H1 (cell line): ENCODE data around the gene POU2F1. TPM values are rescaled to one million over a fixed set of nuclear protein-coding genes. Genes with fewer than 3 reads are reported as not detected.

Experiments used
- CTCF ChIA-PET: fragments of 300-600 bp; sonication (Branson Sonifier 250); formaldehyde crosslinking; loops from one replicate; lab custom pipeline; 2021; ENCODE audit not compliant: partially characterized antibody; lab: Charles Lee
- POLR2A ChIA-PET: fragments of 300-600 bp; sonication (Branson Sonifier 250); formaldehyde crosslinking; loops from one replicate; lab custom pipeline; 2021; ENCODE audit warnings: inconsistent platforms; ENCODE audit not compliant: partially characterized antibody; lab: Charles Lee
- DNase-seq, 2 experiments: peaks; one replicate each; pipeline versions ENCODE4 v3.0.0 to v3.0.0-alpha.2; 2010 to 2022; ENCODE audit warnings: low spot score in 2 of 2, low read depth in 1 of 2, mixed read lengths in 1 of 2
- FAIRE-seq: peaks from 2 replicates; lab custom pipeline; 2011; peaks lifted over from hg19 to GRCh38; lab: Jason Lieb, UNC
- H2AFZ ChIP-seq: 2 replicates; pipeline ENCODE4 v1.8.1; 2012; ENCODE audit warnings: low read length, inconsistent platforms
- H2AK5ac ChIP-seq: 2 replicates; pipeline ENCODE4 v1.6.1; 2013; ENCODE audit warnings: low read depth, low read length
- H2BK120ac ChIP-seq: replicated peaks from 2 replicates; pipeline ENCODE3; 2013; ENCODE audit warnings: low read depth, low read length, inconsistent platforms
- H2BK12ac ChIP-seq: 2 replicates; pipeline ENCODE4 v1.6.1; 2013; ENCODE audit warnings: low read depth, low read length
- H2BK15ac ChIP-seq: 2 replicates; pipeline ENCODE4 v1.6.1; 2013; ENCODE audit warnings: low read length
- H2BK20ac ChIP-seq: 2 replicates; pipeline ENCODE4 v1.6.1; 2013; ENCODE audit warnings: low read length
- H2BK5ac ChIP-seq: 2 replicates; pipeline ENCODE4 v1.6.1; 2013; ENCODE audit warnings: low read depth, low read length
- H3K14ac ChIP-seq: 2 replicates; pipeline ENCODE4 v1.6.1; 2013; ENCODE audit warnings: inconsistent platforms; ENCODE audit not compliant: insufficient read length
- H3K18ac ChIP-seq: 2 replicates; pipeline ENCODE4 v1.6.1; 2013; ENCODE audit warnings: low read length; ENCODE audit errors: extremely low read depth
- H3K23ac ChIP-seq: 2 replicates; pipeline ENCODE4 v1.6.1; 2013; ENCODE audit warnings: inconsistent platforms; ENCODE audit not compliant: insufficient read length
- H3K23me2 ChIP-seq: 2 replicates; pipeline ENCODE4 v1.6.1; 2013; ENCODE audit warnings: low read depth, low read length
- H3K27ac ChIP-seq: 2 replicates; pipeline ENCODE4 v1.6.1; 2011; ENCODE audit warnings: low read depth, low read length, inconsistent platforms
- H3K27me3 ChIP-seq, 4 experiments: replicated peaks in 1 of 4; 1 replicate in 1 of 4; 2 replicates in 3 of 4; pipeline versions ENCODE4 v1.6.1 to v1.8.1; 2011 to 2013; ENCODE audit warnings: low read length in 3 of 4, mild to moderate bottlenecking in 3 of 4, inconsistent platforms in 2 of 4, mixed read lengths in 2 of 4, moderate library complexity in 1 of 4; ENCODE audit not compliant: control insufficient read depth in 3 of 4, insufficient read depth in 3 of 4; ENCODE audit errors: extremely low read depth in 1 of 4
- H3K36me3 ChIP-seq, 4 experiments: 2 replicates each; pipeline versions ENCODE4 v1.6.1 to v1.8.1; 2011 to 2013; ENCODE audit warnings: mild to moderate bottlenecking in 4 of 4, low read length in 3 of 4, moderate library complexity in 2 of 4, control low read depth in 1 of 4, inconsistent platforms in 1 of 4; ENCODE audit not compliant: insufficient read depth in 4 of 4, control insufficient read depth in 2 of 4
- H3K4ac ChIP-seq: replicated peaks from 2 replicates; pipeline ENCODE3; 2013; ENCODE audit warnings: low read length, low read depth, mixed read lengths, inconsistent platforms; ENCODE audit not compliant: insufficient read length
- H3K4me1 ChIP-seq, 4 experiments: replicated peaks in 1 of 4; 1 replicate in 1 of 4; 2 replicates in 3 of 4; pipeline versions ENCODE4 v1.6.1 to v1.8.1; 2011 to 2013; ENCODE audit warnings: low read length in 3 of 4, inconsistent platforms in 2 of 4, mixed read lengths in 1 of 4; ENCODE audit not compliant: insufficient read depth in 4 of 4, control insufficient read depth in 3 of 4
- H3K4me2 ChIP-seq, 2 experiments: 2 replicates each; pipeline versions ENCODE4 v1.6.1 to v1.8.1; 2011 to 2013; ENCODE audit warnings: low read depth in 2 of 2, low read length in 2 of 2, control low read depth in 1 of 2, inconsistent platforms in 1 of 2, mild to moderate bottlenecking in 1 of 2; ENCODE audit not compliant: insufficient read depth in 1 of 2
- H3K4me3 ChIP-seq, 4 experiments: fragments of 200-600, 300-600 bp in 1 of 4; sonication (generic), shearing (Covaris generic), sonication (Bioruptor Twin) in 1 of 4; 2 replicates each; pipeline versions ENCODE4 v1.5.1 to v1.8.1; 2011 to 2016; ENCODE audit warnings: low read length in 4 of 4, low read depth in 3 of 4, control low read depth in 2 of 4, inconsistent platforms in 2 of 4, mild to moderate bottlenecking in 2 of 4, mixed read lengths in 1 of 4, moderate library complexity in 1 of 4; ENCODE audit not compliant: insufficient read depth in 2 of 4; ENCODE audit errors: extremely low read depth in 1 of 4
- H3K56ac ChIP-seq: replicated peaks from 2 replicates; pipeline ENCODE3; 2013; ENCODE audit warnings: low read depth, mild to moderate bottlenecking, mixed read lengths, low read length, inconsistent platforms; ENCODE audit not compliant: insufficient read length
- H3K79me1 ChIP-seq: 2 replicates; pipeline ENCODE4 v1.6.1; 2013; ENCODE audit warnings: low read depth, low read length, control low read depth
- H3K79me2 ChIP-seq, 2 experiments: 2 replicates each; pipeline versions ENCODE4 v1.6.1 to v1.8.1; 2012 to 2013; ENCODE audit warnings: low read length in 2 of 2, mild to moderate bottlenecking in 2 of 2, inconsistent platforms in 1 of 2; ENCODE audit not compliant: insufficient read depth in 2 of 2, control insufficient read depth in 1 of 2
- H3K9ac ChIP-seq, 4 experiments: replicated peaks in 1 of 4; 1 replicate in 1 of 4; 2 replicates in 3 of 4; pipeline versions ENCODE4 v1.6.1 to v1.8.1; 2011 to 2013; ENCODE audit warnings: low read depth in 3 of 4, low read length in 3 of 4, control low read depth in 2 of 4, mild to moderate bottlenecking in 2 of 4, moderate library complexity in 2 of 4, inconsistent platforms in 1 of 4; ENCODE audit errors: extremely low read depth in 1 of 4
- H3K9me3 ChIP-seq, 2 experiments: 2 replicates each; pipeline versions ENCODE4 v1.6.1 to v1.8.1; 2012 to 2013; ENCODE audit warnings: mild to moderate bottlenecking in 2 of 2, moderate library complexity in 2 of 2, control low read depth in 1 of 2, inconsistent platforms in 1 of 2, low read depth in 1 of 2, low read length in 1 of 2, mixed read lengths in 1 of 2; ENCODE audit not compliant: insufficient read depth in 2 of 2
- H4K20me1 ChIP-seq, 2 experiments: replicated peaks in 1 of 2; 2 replicates each; pipeline versions ENCODE3 to v1.8.1; 2011 to 2013; ENCODE audit warnings: inconsistent platforms in 2 of 2, low read length in 2 of 2, mild to moderate bottlenecking in 1 of 2; ENCODE audit not compliant: insufficient read depth in 2 of 2, control insufficient read depth in 1 of 2
- H4K5ac ChIP-seq: 2 replicates; pipeline ENCODE4 v1.6.1; 2013; ENCODE audit warnings: low read length, low read depth, mixed read lengths, inconsistent platforms; ENCODE audit not compliant: insufficient read length
- H4K8ac ChIP-seq: 2 replicates; pipeline ENCODE4 v1.8.0; 2013; ENCODE audit warnings: mild to moderate bottlenecking, moderate library complexity, low read length, inconsistent platforms; ENCODE audit not compliant: insufficient read depth; ENCODE audit errors: extremely low read depth
- H4K91ac ChIP-seq: replicated peaks from 2 replicates; pipeline ENCODE3; 2013; ENCODE audit warnings: low read length, mixed read lengths, inconsistent platforms; ENCODE audit not compliant: insufficient read length
- JUND ChIP-seq: IDR thresholded peaks from 2 replicates; pipeline ENCODE4 v1.6.1; 2011; ENCODE audit warnings: mild to moderate bottlenecking, improper control_type of control experiment, low read length
- PHF8 ChIP-seq: fragments of 200-600 bp; sonication (generic); conservative IDR thresholded peaks from 2 replicates; pipeline ENCODE4 v1.7.1; 2012; ENCODE audit warnings: low read depth, mild to moderate bottlenecking, inconsistent platforms, low read length, moderate library complexity
- POLR2A ChIP-seq, 2 experiments: IDR thresholded peaks; 1 replicate in 1 of 2; 2 replicates in 1 of 2; pipeline ENCODE4 v1.6.1; 2011; ENCODE audit warnings: low read depth in 2 of 2, low read length in 2 of 2, mild to moderate bottlenecking in 2 of 2; ENCODE audit errors: control extremely low read depth in 1 of 2
- POLR2AphosphoS5 ChIP-seq: IDR thresholded peaks from 2 replicates; pipeline ENCODE4 v1.6.1; 2011; ENCODE audit warnings: low read depth, low read length
- TEAD4 ChIP-seq: IDR thresholded peaks from 2 replicates; pipeline ENCODE4 v1.6.1; 2012; ENCODE audit warnings: low read depth, low read length, inconsistent platforms, mixed read lengths
- WGBS, 2 experiments: shearing (Covaris generic) in 1 of 2; methylation state at CpG; one replicate each; pipeline versions ENCODE4 v1.1.6 to v1.1.7; 2013 to 2015; ENCODE audit warnings: low lambda C conversion rate in 2 of 2, mixed read lengths in 2 of 2, inconsistent platforms in 1 of 2, low coverage in 1 of 2, missing lambda C conversion rate in 1 of 2; ENCODE audit not compliant: insufficient replicate concordance in 2 of 2, insufficient coverage in 1 of 2, insufficient read length in 1 of 2; ENCODE audit errors: extremely low coverage in 1 of 2, missing lambda C conversion rate in 1 of 2; 5-methylcytosine and 5-hydroxymethylcytosine counted together
- polyA plus RNA-seq, 7 experiments: library from polyadenylated mRNA; depleted of rRNA in 3 of 7; stranded (reverse) in 5 of 7; unstranded in 2 of 7; fragments of >200 nt in 5 of 7; fragments of 200-250 nt in 2 of 7; gene quantifications; 1 replicate in 5 of 7; 2 replicates in 1 of 7; 4 replicates in 1 of 7; pipeline versions ENCODE4 v1.2.1 to v1.2.3, GENCODE V29; 2011 to 2013; ENCODE audit warnings: missing spikeins in 2 of 7, mixed read lengths in 2 of 7
- total RNA-seq: library from RNA; stranded (reverse); fragmentation: NEBNext Ultra II Directional; extraction: Animal tissue kit (Norgen Biotek cat#: 25700); gene quantifications from 2 replicates; pipeline ENCODE4 v1.2.1, GENCODE V29; 2021

POU2F1 gene
- total and polyA plus RNA-seq, 2 of the 8 experiments (the other 6 are each of a cell fraction or from before 2014, with no cell fraction given), result 37.0 to 57.2 TPM

- H3K23ac ChIP-seq, result no peak overlapping the region
- H3K4ac ChIP-seq, result peak overlapping the region; percentile 78
- peak overlapping the region; percentile 95 for H4K91ac ChIP-seq
- no peak overlapping the region for H2AFZ ChIP-seq
- no peak overlapping the region for H2BK20ac ChIP-seq
- H2BK15ac ChIP-seq, result no peak overlapping the region
- FAIRE-seq (no peak), DNase-seq (peak in 1 of 2 experiments; percentile 65)
- peaks cover 0 to 4% of the 10 kb centered on the region in 2 experiments; a peak in 1 of 4 replicates for H3K9me3 ChIP-seq
- peak overlapping the region; percentile 51 for H3K18ac ChIP-seq
- H3K4me3 ChIP-seq, result peak overlapping the region; percentile 64 to 84 (median 70)
- H4K20me1 ChIP-seq, result peaks cover 3 to 5% of the 10 kb centered on the region in 2 experiments
- peak overlapping the region; percentile 98 for H4K8ac ChIP-seq
- WGBS, 2 experiments, result 3% methylated on average over 16 of the region's 76 CpGs; no CpG with 5 or more reads in 1 of the 2 experiments
- H2BK12ac ChIP-seq, result no peak overlapping the region
- no peaks in the 10 kb centered on the region for H3K27me3 ChIP-seq
- peak overlapping the region; percentile 18; the same call in 1 of the 2 replicates for H2BK5ac ChIP-seq
- TF ChIP-seq POLR2AphosphoS5, result peak; percentile 0; the same call in 1 of the 2 replicates
- TF ChIP-seq POLR2A (IDR thresholded peaks at IDR 0.05; ENCODE audit: control extremely low read depth in 1 of 2, low read depth in 2 of 2, low read length in 2 of 2), result peak; percentile 14 to 44; a peak in 2 of 3 replicates
- 0 out of 2 replicates have a peak, but pooled peaks have one; percentile 35 for TF ChIP-seq JUND
- peak; percentile 80 for TF ChIP-seq PHF8
- TF ChIP-seq TEAD4, result no peak
- ChIA-PET POLR2A (interaction anchor here (0.6 to 6.2 kb wide), 42 partner anchors 10 to 332 kb away, joined by 3 to 73 read pairs (median 5); partner anchors contain the start of gene CREG1), CTCF (interaction anchor here (0.7 to 3.1 kb wide), 12 partner anchors 11 to 312 kb away, joined by 3 to 18 read pairs (median 5); no protein-coding TSS in a partner anchor)
- H3K36me3 ChIP-seq, result no peaks in the 10 kb centered on the region
- H3K79me2 ChIP-seq, result peaks cover 20 to 43% of the 10 kb centered on the region in 2 experiments
- H4K5ac ChIP-seq, result peak overlapping the region; percentile 91
- H3K9ac ChIP-seq, result peak overlapping the region; percentile 66 to 97 (median 73)
- H3K56ac ChIP-seq, result peak overlapping the region; percentile 82
- H3K27ac ChIP-seq, result peak overlapping the region; percentile 92; the same call in 1 of the 2 replicates
- H3K4me1 ChIP-seq, result peaks cover 0 to 21% (median 2%) of the 10 kb centered on the region in 4 experiments; a peak in 5 of 7 replicates
- H3K23me2 ChIP-seq, result peaks cover 6% of the 10 kb centered on the region
- no peak overlapping the region for H2AK5ac ChIP-seq
- H3K79me1 ChIP-seq, result no peaks in the 10 kb centered on the region
- H2BK120ac ChIP-seq, result no peak overlapping the region
- peak overlapping the region; percentile 68 to 92; a peak in 3 of 4 replicates for H3K4me2 ChIP-seq
- no peak overlapping the region for H3K14ac ChIP-seq
Observed at GRCh38 chr1:167221126-167221737, 546 bp downstream of the POU2F1 start.
